ENCODE results near the gene ANKRD34B. TPM values are rescaled to one million over a fixed set of nuclear protein-coding genes. Genes with fewer than 3 reads are reported as not detected.
"Not testable (repeated sequence)": the region's sequence is repeated elsewhere in the genome, so short reads cannot be mapped to it uniquely, and the experiment has no call there.

Gene ANKRD34B
- total and polyA plus RNA-seq, 4 donors: 0.39 to 2.8 (median 2.7) TPM

DNA sequence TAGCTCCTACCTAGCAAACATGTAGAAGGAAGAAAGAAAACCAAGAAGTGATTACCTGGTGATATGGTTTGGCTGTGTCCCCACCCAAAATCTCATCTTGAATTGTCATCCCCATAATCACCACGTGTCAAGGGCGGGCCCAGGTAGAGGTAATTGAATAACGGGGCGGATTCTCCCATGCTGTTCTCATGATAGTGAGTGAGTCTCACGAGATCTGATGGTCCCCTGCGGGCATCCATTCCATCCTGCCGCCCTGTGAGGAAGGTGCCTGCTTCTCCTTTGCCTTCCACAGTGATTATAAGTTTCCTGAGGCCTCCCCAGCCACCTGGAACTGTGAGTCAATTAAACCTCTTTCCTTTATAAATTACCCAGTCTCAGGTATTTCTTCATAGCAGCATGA is 27.4 kb upstream of the ANKRD34B start:
- H3K27ac ChIP-seq (ENCODE audit: low read depth, low read length): no peak overlapping the region
- no peak overlapping the region for H3K4me3 ChIP-seq (ENCODE audit: low read depth, low read length)
- peaks cover 6% of the 10 kb centered on the region for H3K4me1 ChIP-seq (ENCODE audit: control insufficient read depth, insufficient read depth, low read length)
- H3K27me3 ChIP-seq (ENCODE audit: control insufficient read depth, insufficient read depth, low read length): no peaks in the 10 kb centered on the region
- no peak for DNase-seq (ENCODE audit: low read depth in 4 of 6, low spot score in 6 of 6)
- 45% methylated on average over 1 of the region's 7 CpGs for WGBS (ENCODE audit: insufficient coverage)
- no peaks in the 10 kb centered on the region for H3K36me3 ChIP-seq (ENCODE audit: control insufficient read depth, insufficient read depth, low read length)
- H3K9me3 ChIP-seq (ENCODE audit: control insufficient read depth, insufficient read depth, low read length): no peaks in the 10 kb centered on the region

DNA sequence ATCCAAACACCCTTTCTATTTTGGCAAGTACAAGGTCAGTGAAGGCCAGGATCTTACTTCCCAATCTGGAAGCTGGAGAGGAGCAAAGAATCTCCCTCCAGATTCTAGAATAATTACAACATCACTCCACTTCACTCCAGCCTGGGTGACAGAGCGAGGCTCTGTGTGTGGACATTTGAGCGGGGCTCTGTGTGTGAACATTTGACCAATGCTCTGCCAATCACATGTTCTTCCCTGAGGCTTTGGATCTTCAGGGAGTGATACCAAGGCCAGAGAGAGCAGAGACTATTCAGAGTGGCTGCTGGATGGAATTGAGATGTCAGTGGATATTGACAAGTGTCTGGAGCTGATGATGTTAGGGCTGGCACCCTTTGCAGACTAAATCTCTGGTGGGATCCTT is 24.7 kb upstream of the ANKRD34B start:
- DNase-seq (ENCODE audit: low read depth in 4 of 6, low spot score in 6 of 6): no peak
- Histone ChIP-seq H3K9me3 (ENCODE audit: control insufficient read depth, insufficient read depth, low read length) (no peaks in the 10 kb centered on the region), H3K27me3 (ENCODE audit: control insufficient read depth, insufficient read depth, low read length) (no peaks in the 10 kb centered on the region), H3K27ac (ENCODE audit: low read depth, low read length) (no peak overlapping the region), H3K4me1 (ENCODE audit: control insufficient read depth, insufficient read depth, low read length) (peaks cover 6% of the 10 kb centered on the region), H3K4me3 (ENCODE audit: low read depth, low read length) (no peak overlapping the region), H3K36me3 (ENCODE audit: control insufficient read depth, insufficient read depth, low read length) (no peaks in the 10 kb centered on the region)
- WGBS (ENCODE audit: insufficient coverage): 100% methylated on average over 2 of the region's 2 CpGs

DNA sequence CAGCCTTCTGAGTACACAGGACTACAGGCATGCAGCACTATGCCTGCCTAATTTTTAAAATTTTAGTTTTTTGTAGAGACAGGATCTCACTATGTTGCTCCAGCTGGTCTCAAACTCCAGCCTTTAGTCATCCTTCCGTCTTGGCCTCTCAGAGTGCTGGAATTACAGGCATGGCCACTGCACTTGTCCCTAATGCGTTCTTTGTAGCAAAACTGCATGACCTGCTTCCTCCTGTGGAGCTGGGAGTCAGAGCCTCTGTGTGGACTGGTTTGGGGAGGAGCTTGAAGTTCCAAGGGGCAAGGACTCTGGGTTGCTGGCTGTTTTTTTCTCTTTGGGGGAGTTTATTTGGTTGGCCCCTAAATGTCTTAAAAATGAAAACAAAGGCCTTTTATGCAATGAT is 22.7 kb upstream of the ANKRD34B start:
- no peak for DNase-seq (ENCODE audit: low read depth in 4 of 6, low spot score in 6 of 6)
- Histone ChIP-seq H3K4me3 (ENCODE audit: low read depth, low read length) (no peak overlapping the region), H3K27ac (ENCODE audit: low read depth, low read length) (no peak overlapping the region), H3K27me3 (ENCODE audit: control insufficient read depth, insufficient read depth, low read length) (no peaks in the 10 kb centered on the region), H3K9me3 (ENCODE audit: control insufficient read depth, insufficient read depth, low read length) (no peaks in the 10 kb centered on the region), H3K36me3 (ENCODE audit: control insufficient read depth, insufficient read depth, low read length) (no peaks in the 10 kb centered on the region), H3K4me1 (ENCODE audit: control insufficient read depth, insufficient read depth, low read length) (peaks cover 6% of the 10 kb centered on the region)
- WGBS (ENCODE audit: insufficient coverage): 76% methylated on average over 2 of the region's 2 CpGs

DNA sequence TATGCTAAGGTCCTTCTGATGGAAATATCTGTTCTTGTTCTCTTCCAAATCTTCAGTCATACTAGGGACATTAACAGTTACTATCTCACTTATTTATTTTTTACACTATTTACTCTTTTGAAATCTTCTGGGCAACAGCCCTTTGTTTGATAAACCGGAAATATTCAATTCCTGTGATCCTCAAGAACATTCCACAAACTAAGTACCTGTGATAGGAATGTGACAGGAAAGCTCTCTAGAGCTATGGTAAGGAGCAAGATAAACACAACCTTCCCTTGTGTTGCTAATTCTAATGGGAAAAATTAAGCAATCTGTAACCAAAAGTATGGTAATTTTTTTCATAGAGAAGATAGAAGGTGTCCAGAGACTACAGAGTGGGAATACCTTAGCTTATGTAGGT is 22.0 kb upstream of the ANKRD34B start:
- no CpG with 5 or more reads among the region's 1 CpG for WGBS (ENCODE audit: insufficient coverage)

DNA sequence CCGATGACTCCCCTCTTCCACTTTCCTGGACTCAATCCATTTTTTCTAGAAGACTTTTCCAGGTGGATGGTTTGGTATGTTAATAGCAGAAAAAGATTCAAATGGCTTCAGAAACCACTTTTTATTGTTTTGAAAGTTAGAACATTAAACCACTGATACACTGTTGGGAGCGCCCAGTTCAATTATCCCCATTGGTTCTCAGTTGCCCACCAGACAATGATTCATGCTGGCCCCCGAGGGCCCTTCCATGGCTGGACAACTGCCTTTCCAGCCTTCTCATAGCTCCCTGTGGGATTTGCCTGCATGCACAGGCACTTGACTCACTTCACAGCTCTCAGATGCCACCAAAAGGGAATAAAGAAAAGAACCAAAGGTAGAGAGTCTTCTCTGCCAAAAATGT is 21.3 kb upstream of the ANKRD34B start:
- 70% methylated on average over 2 of the region's 3 CpGs for WGBS (ENCODE audit: insufficient coverage)

More for the DNA sequence above, 22.0 kb upstream of the ANKRD34B start:
- Histone ChIP-seq H3K36me3 (ENCODE audit: control insufficient read depth, insufficient read depth, low read length) (no peaks in the 10 kb centered on the region), H3K27me3 (ENCODE audit: control insufficient read depth, insufficient read depth, low read length) (no peaks in the 10 kb centered on the region), H3K4me3 (ENCODE audit: low read depth, low read length) (no peak overlapping the region), H3K4me1 (ENCODE audit: control insufficient read depth, insufficient read depth, low read length) (peaks cover 6% of the 10 kb centered on the region), H3K9me3 (ENCODE audit: control insufficient read depth, insufficient read depth, low read length) (no peaks in the 10 kb centered on the region), H3K27ac (ENCODE audit: low read depth, low read length) (no peak overlapping the region)
- no peak for DNase-seq (ENCODE audit: low read depth in 4 of 6, low spot score in 6 of 6)

DNA sequence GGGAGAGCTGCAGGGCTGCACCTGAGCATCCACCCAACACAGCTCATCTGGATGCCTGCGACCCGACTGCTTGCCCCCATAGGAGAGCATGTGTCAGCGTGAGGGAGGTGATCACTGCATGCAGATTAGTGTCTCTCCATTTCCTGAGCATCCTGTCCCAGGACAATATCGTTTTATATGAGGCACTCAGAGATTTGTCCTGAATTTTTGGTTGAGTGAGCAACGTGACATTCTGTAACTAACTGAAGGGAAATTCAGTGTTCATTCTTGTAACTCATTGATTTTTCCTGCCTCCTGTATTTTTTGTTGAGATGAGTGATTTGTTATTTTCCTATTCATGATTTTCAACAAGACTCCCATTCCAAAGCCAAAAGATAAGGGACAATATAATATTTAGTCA is 20.7 kb upstream of the ANKRD34B start:
- DNase-seq (ENCODE audit: low read depth in 4 of 6, low spot score in 6 of 6): no peak
- WGBS (ENCODE audit: insufficient coverage): 82% methylated on average over 3 of the region's 5 CpGs
- no peak overlapping the region for H3K4me3 ChIP-seq (ENCODE audit: low read depth, low read length)
- H3K9me3 ChIP-seq (ENCODE audit: control insufficient read depth, insufficient read depth, low read length): no peaks in the 10 kb centered on the region
- H3K4me1 ChIP-seq (ENCODE audit: control insufficient read depth, insufficient read depth, low read length): no peaks in the 10 kb centered on the region
- H3K36me3 ChIP-seq (ENCODE audit: control insufficient read depth, insufficient read depth, low read length): no peaks in the 10 kb centered on the region
- no peak overlapping the region for H3K27ac ChIP-seq (ENCODE audit: low read depth, low read length)
- H3K27me3 ChIP-seq (ENCODE audit: control insufficient read depth, insufficient read depth, low read length): no peaks in the 10 kb centered on the region

More for the DNA sequence above, 21.3 kb upstream of the ANKRD34B start:
- DNase-seq (ENCODE audit: low read depth in 4 of 6, low spot score in 6 of 6): peak in 1 of 6 donors; percentile 7
- no peak overlapping the region for H3K4me3 ChIP-seq (ENCODE audit: low read depth, low read length)
- no peak overlapping the region for H3K27ac ChIP-seq (ENCODE audit: low read depth, low read length)
- no peaks in the 10 kb centered on the region for H3K27me3 ChIP-seq (ENCODE audit: control insufficient read depth, insufficient read depth, low read length)
- no peaks in the 10 kb centered on the region for H3K36me3 ChIP-seq (ENCODE audit: control insufficient read depth, insufficient read depth, low read length)
- no peaks in the 10 kb centered on the region for H3K9me3 ChIP-seq (ENCODE audit: control insufficient read depth, insufficient read depth, low read length)
- H3K4me1 ChIP-seq (ENCODE audit: control insufficient read depth, insufficient read depth, low read length): peaks cover 4% of the 10 kb centered on the region

DNA sequence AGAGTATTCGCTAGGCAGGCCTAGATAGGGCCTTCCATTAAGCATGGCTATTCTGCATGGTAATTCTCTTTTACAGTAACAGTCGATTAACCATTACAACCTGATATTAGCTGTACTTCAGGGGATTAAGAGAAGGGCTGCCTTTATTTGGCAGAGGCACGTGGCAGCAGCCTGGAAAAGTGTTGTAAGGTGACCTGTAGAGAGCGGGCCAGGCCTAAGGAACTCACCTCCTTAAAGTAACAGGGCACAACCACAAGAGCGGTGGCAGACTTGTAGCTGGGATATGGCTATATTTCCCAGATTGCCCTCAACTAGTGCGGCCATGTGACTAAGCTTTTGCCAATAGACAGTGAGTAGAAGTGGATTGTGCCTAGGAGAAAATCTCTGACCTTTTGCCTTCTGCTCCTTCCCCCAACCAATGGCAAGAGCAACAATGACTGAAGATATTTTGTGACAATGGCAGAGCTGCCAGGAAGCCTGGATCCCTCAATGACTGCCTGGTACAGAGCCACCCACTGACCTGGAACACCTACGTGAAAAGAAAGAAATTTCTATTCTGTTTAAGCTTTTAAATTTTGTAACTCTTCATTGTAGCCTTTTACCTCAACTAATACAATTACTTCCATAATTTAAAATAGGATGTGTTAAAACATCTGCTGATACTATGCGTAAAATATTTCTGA is 18.9 kb upstream of the ANKRD34B start:
- H3K36me3 ChIP-seq (ENCODE audit: control insufficient read depth, insufficient read depth, low read length): no peaks in the 10 kb centered on the region
- no peaks in the 10 kb centered on the region for H3K9me3 ChIP-seq (ENCODE audit: control insufficient read depth, insufficient read depth, low read length)
- no CpG with 5 or more reads among the region's 8 CpGs for WGBS (ENCODE audit: insufficient coverage)
- H3K27me3 ChIP-seq (ENCODE audit: control insufficient read depth, insufficient read depth, low read length): no peaks in the 10 kb centered on the region
- H3K4me1 ChIP-seq (ENCODE audit: control insufficient read depth, insufficient read depth, low read length): no peaks in the 10 kb centered on the region
- H3K27ac ChIP-seq (ENCODE audit: low read depth, low read length): no peak overlapping the region
- DNase-seq (ENCODE audit: low read depth in 4 of 6, low spot score in 6 of 6): no peak
- H3K4me3 ChIP-seq (ENCODE audit: low read depth, low read length): no peak overlapping the region

DNA sequence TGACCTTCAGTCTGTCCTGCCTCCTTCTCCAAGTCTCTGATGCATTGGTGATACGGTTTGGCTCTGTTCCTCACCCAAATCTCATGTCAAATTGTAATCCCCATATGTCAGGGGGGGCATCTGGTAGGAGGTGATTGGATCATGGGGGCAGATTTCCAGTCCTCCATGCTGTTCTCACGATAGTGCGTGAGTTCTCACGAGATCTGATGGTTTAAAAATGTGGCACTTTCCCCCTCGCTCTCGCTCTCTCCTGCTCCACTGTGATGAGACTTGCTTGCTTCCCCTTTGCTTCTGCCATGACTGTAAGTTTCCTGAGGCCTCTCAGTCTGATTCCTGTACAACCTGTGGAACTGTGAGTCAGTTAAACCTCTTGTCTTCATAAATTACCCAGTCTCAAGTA is 14.7 kb upstream of the ANKRD34B start:
- no peaks in the 10 kb centered on the region for H3K27me3 ChIP-seq (ENCODE audit: control insufficient read depth, insufficient read depth, low read length)
- no peaks in the 10 kb centered on the region for H3K4me1 ChIP-seq (ENCODE audit: control insufficient read depth, insufficient read depth, low read length)
- H3K4me3 ChIP-seq (ENCODE audit: low read depth, low read length): no peak overlapping the region
- no peak for DNase-seq (ENCODE audit: low read depth in 4 of 6, low spot score in 6 of 6)
- H3K9me3 ChIP-seq (ENCODE audit: control insufficient read depth, insufficient read depth, low read length): no peaks in the 10 kb centered on the region
- H3K27ac ChIP-seq (ENCODE audit: low read depth, low read length): no peak overlapping the region
- no peaks in the 10 kb centered on the region for H3K36me3 ChIP-seq (ENCODE audit: control insufficient read depth, insufficient read depth, low read length)
- WGBS (ENCODE audit: insufficient coverage): 98% methylated on average over 5 of the region's 6 CpGs

DNA sequence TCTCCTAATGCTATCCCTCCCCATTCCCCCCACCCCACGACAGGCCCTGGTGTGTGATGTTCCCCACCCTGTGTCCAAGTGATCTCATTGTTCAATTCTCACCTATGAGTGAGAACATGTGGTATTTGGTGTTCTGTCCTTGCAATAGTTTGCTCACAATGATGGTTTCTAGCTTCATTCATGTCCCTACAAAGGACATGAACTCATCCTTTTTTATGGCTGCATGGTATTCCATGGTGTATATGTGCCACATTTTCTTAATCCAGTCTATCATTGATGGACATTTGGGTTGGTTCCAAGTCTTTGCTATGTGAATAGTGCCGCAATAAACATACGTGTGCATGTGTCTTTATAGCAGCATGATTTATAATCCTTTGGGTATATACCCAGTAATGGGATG is 10.2 kb upstream of the ANKRD34B start:
- not testable (repeated sequence) for H3K4me3 ChIP-seq (ENCODE audit: low read depth, low read length); H3K27ac ChIP-seq (ENCODE audit: low read depth, low read length); H3K4me1 ChIP-seq (ENCODE audit: control insufficient read depth, insufficient read depth, low read length); DNase-seq (ENCODE audit: low read depth in 4 of 6, low spot score in 6 of 6); H3K36me3 ChIP-seq (ENCODE audit: control insufficient read depth, insufficient read depth, low read length); H3K9me3 ChIP-seq (ENCODE audit: control insufficient read depth, insufficient read depth, low read length); H3K27me3 ChIP-seq (ENCODE audit: control insufficient read depth, insufficient read depth, low read length)
- WGBS (ENCODE audit: insufficient coverage): no CpG with 5 or more reads among the region's 3 CpGs

DNA sequence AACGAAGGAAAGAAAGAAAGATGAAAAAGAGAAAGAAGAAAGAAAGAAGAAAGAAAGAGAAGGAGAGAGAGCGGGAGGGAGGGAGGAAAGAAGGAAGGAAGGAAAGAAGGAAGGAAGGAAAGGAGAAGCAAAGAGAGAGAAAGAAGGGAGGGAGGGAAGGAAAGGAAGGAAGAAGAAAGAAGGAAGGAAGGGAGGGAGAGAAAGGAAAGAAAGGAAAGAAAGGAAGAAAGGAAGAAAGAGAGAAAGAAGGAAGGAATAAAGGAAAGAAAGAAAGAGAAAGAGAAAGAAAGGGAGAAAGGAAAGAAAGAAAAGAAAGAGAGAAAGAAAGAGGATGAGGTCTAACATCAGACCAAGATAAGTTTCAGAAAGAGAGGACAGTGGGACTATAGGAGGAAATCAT is 9.0 kb upstream of the ANKRD34B start:
- H3K4me1 ChIP-seq (ENCODE audit: control insufficient read depth, insufficient read depth, low read length): no peaks in the 10 kb centered on the region
- H3K27ac ChIP-seq (ENCODE audit: low read depth, low read length): no peak overlapping the region
- DNase-seq (ENCODE audit: low read depth in 4 of 6, low spot score in 6 of 6): no peak
- H3K4me3 ChIP-seq (ENCODE audit: low read depth, low read length): no peak overlapping the region
- H3K9me3 ChIP-seq (ENCODE audit: control insufficient read depth, insufficient read depth, low read length): no peaks in the 10 kb centered on the region
- H3K27me3 ChIP-seq (ENCODE audit: control insufficient read depth, insufficient read depth, low read length): no peaks in the 10 kb centered on the region
- H3K36me3 ChIP-seq (ENCODE audit: control insufficient read depth, insufficient read depth, low read length): no peaks in the 10 kb centered on the region
- WGBS (ENCODE audit: insufficient coverage): 92% methylated on average over 2 of the region's 2 CpGs

Data from spinal cord (tissue), 10 donors.